ENCODE results near the gene PSTPIP1. TPM values are rescaled to one million over a fixed set of nuclear protein-coding genes. Genes with fewer than 3 reads are reported as not detected.
A peak's percentile ranks its signal among the peaks of the same experiment; 100 is the strongest.

PSTPIP1 gene
- total and polyA plus RNA-seq, 10 donors, result 31.1 to 150 (median 84.0) TPM

DNA sequence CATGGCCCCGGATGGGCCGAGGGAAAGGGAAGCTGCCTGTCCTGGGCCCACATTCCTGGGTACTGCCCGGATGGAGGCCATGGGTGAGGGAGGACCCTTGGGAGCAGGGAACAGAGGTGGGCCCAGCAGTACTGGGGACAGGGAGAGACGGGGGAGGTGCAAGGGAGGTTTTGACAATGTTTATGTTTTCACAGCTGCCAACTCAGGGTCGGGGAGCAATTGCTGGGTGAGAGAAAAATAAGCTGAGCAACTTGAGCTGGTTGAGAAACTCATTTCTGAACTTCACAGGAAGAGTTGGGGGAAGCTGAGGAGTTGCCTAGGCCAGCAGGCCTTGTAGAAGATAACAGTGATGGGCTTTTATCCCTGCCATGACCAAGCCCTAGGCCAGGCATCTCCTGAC, 87.0 kb downstream of the PSTPIP1 start:
- WGBS, 5 donors, result 64 to 78% (median 73%) methylated on average over 3 to 5 of the region's 5 CpGs
- intact Hi-C loops (cut with DNase I; ENCODE audit: low total_unique reads), result no loop called here

DNA sequence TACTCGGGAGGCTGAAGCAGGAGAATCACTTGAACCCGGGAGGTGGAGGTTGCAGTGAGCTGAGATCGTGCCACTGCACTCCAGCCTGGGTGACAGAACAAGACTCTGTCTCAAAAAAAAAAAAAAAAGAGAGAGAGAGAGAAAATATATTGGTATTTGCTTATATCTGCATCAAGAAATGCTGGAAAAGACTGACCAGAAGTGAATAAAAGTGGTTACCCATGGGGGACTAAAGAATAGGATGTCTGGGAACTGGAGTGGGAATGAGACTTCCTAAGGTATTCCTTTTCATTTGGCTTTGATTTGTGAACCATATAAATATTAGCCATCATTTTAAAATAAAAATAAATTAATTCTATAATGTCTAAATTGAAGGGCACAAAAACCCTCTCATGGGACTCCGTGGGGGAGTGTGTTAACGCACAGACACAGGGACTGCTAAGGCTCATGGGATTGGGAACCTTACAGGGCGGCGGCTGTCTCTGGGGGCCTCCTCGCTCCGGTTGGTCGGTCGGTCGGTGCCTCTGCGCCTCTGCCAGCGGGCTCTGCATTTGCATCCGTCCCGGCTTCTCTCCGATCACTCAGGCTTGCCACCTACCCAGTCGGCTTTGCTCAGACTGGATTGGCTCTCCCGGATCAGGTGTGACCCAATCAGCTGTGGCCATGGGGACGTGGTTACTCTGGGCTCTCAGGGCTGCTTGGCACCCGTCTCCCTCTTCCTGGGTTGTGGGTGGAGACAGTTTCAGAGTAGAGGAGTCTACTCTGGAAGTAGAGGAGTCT, 88.6 kb downstream of the PSTPIP1 start:
- WGBS, 5 donors, result 13 to 22% (median 15%) methylated on average over 17 to 21 of the region's 21 CpGs
- Histone ChIP-seq H3K4me3 (peak overlapping the region in 2 of 8 donors; percentile 12 to 41), H3K36me3 (no peaks in the 10 kb centered on the region), H3K27me3 (replicated peaks in 1 of 7) (no peaks in the 10 kb centered on the region), H3K9me3 (no peaks in the 10 kb centered on the region), H3K27ac (peak overlapping the region in 4 of 8 donors; percentile 42 to 72 (median 56)), H3K4me1 (peaks cover 6 to 45% (median 24%) of the 10 kb centered on the region in 6 donors)
- intact Hi-C loops (cut with DNase I; ENCODE audit: low total_unique reads), result no loop called here
- TF ChIP-seq POLR2A (IDR thresholded peaks at IDR 0.05) (no peak), POLR2AphosphoS5 (IDR thresholded peaks at IDR 0.05) (peak; percentile 36 to 73 (median 73))
- TF ChIP-seq, protein P1, sequence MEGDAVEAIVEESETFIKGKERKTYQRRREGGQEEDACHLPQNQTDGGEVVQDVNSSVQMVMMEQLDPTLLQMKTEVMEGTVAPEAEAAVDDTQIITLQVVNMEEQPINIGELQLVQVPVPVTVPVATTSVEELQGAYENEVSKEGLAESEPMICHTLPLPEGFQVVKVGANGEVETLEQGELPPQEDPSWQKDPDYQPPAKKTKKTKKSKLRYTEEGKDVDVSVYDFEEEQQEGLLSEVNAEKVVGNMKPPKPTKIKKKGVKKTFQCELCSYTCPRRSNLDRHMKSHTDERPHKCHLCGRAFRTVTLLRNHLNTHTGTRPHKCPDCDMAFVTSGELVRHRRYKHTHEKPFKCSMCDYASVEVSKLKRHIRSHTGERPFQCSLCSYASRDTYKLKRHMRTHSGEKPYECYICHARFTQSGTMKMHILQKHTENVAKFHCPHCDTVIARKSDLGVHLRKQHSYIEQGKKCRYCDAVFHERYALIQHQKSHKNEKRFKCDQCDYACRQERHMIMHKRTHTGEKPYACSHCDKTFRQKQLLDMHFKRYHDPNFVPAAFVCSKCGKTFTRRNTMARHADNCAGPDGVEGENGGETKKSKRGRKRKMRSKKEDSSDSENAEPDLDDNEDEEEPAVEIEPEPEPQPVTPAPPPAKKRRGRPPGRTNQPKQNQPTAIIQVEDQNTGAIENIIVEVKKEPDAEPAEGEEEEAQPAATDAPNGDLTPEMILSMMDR (IDR thresholded peaks at IDR 0.05 in 8 of 11, conservative IDR thresholded peaks at IDR 0.05 in 3 of 11), result no peak
- peak; percentile 96 for DNase-seq

More for the DNA sequence above, 87.0 kb downstream of the PSTPIP1 start:
- no peak overlapping the region for H3K4me3 ChIP-seq
- H3K4me1 ChIP-seq, result peaks cover 6 to 45% (median 24%) of the 10 kb centered on the region in 6 donors
- no peak overlapping the region for H3K27ac ChIP-seq
- no peaks in the 10 kb centered on the region for H3K27me3 ChIP-seq (replicated peaks in 1 of 7)
- H3K36me3 ChIP-seq, result no peaks in the 10 kb centered on the region
- DNase-seq, result no peak
- TF ChIP-seq POLR2AphosphoS5 (IDR thresholded peaks at IDR 0.05), result no peak
- TF ChIP-seq POLR2A (IDR thresholded peaks at IDR 0.05), result no peak
- TF ChIP-seq, protein P1 (IDR thresholded peaks at IDR 0.05 in 8 of 11, conservative IDR thresholded peaks at IDR 0.05 in 3 of 11), result no peak
- H3K9me3 ChIP-seq, result no peaks in the 10 kb centered on the region

DNA sequence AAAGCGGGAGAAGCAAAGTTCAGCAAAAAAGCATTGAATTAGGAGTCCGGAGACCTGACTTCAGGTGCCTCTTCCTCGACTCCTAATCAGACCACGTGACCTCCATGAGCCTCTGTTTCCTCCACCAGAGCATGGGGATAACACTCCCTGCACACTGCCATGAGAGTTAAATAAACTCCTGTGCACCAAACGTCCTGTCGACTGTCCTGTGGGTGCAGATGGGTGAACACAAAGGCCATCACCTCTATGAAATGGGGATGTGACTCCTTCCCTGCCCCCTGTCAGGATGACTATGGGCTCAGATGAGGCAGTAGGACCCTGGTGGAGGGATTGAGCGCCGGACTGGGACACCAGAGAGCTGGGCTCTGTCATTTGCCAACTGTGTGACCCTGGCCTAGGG, 89.5 kb downstream of the PSTPIP1 start:
- peak overlapping the region in 4 of 8 donors; percentile 42 to 72 (median 56) for H3K27ac ChIP-seq
- DNase-seq, result no peak
- H3K27me3 ChIP-seq (replicated peaks in 1 of 7), result no peaks in the 10 kb centered on the region
- peaks cover 6 to 45% (median 24%) of the 10 kb centered on the region in 6 donors for H3K4me1 ChIP-seq
- WGBS, 5 donors, result 82 to 95% (median 89%) methylated on average over 6 to 8 of the region's 8 CpGs
- H3K4me3 ChIP-seq, result peak overlapping the region in 1 of 8 donors; percentile 41
- no peak for TF ChIP-seq POLR2AphosphoS5 (IDR thresholded peaks at IDR 0.05)
- TF ChIP-seq POLR2A (IDR thresholded peaks at IDR 0.05), result no peak
- TF ChIP-seq, protein P1 (IDR thresholded peaks at IDR 0.05 in 8 of 11, conservative IDR thresholded peaks at IDR 0.05 in 3 of 11), result no peak
- H3K36me3 ChIP-seq, result no peaks in the 10 kb centered on the region
- intact Hi-C loops (cut with DNase I; ENCODE audit: low total_unique reads), result no loop called here
- H3K9me3 ChIP-seq, result no peaks in the 10 kb centered on the region

DNA sequence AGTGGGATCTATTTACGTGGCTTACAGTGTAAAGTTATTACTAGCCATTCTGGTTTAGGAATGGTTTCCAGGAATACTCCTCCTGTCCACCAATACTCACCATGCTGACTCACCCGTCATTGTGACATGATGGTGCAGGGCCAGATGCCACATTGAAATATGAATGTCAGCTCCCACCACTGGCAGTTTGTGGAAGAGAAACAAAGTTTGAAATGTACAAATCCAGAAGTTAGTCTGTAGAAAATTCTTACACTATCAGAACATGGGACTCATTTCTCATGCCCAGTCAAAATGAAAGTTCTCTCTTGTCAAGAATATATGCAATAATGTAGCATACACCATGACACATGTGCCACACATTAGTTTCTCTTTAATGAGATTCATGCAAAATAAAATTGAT, 90.4 kb downstream of the PSTPIP1 start:
- no peak overlapping the region for H3K4me3 ChIP-seq
- no peaks in the 10 kb centered on the region for H3K36me3 ChIP-seq
- H3K4me1 ChIP-seq, result peaks cover 6 to 45% (median 24%) of the 10 kb centered on the region in 6 donors
- intact Hi-C loops (cut with DNase I; ENCODE audit: low total_unique reads), result no loop called here
- no peak for DNase-seq
- no peaks in the 10 kb centered on the region for H3K9me3 ChIP-seq
- WGBS, 5 donors, result 27 to 68% (median 50%) methylated on average over 2 of the region's 2 CpGs
- no peaks in the 10 kb centered on the region for H3K27me3 ChIP-seq (replicated peaks in 1 of 7)
- TF ChIP-seq POLR2A (IDR thresholded peaks at IDR 0.05) (no peak), POLR2AphosphoS5 (IDR thresholded peaks at IDR 0.05) (no peak)
- TF ChIP-seq, protein P1 (IDR thresholded peaks at IDR 0.05 in 8 of 11, conservative IDR thresholded peaks at IDR 0.05 in 3 of 11), result no peak
- peak overlapping the region in 2 of 8 donors; percentile 61 to 72 for H3K27ac ChIP-seq

All from spleen (tissue), 11 donors.